Neuronal stem cell (in vitro differentiated cells): ENCODE measurements around the gene TMUB2.
A peak's percentile ranks its signal among the peaks of the same experiment; 100 is the strongest.

Experiments used
- DNase-seq: peaks from one replicate; pipeline ENCODE4 v3.0.0-alpha.2; 2013; ENCODE audit warnings: low spot score
- H2AFZ ChIP-seq: one replicate; pipeline ENCODE4 v1.6.1; 2013; ENCODE audit warnings: mild to moderate bottlenecking, low read length, inconsistent platforms
- H2AK5ac ChIP-seq: 2 replicates; pipeline ENCODE4 v1.6.1; 2013; ENCODE audit warnings: low read depth, mild to moderate bottlenecking, inconsistent platforms, low read length, moderate library complexity, mixed read lengths
- H2BK120ac ChIP-seq: 2 replicates; pipeline ENCODE4 v1.6.1; 2013; ENCODE audit warnings: low read depth, mild to moderate bottlenecking, inconsistent platforms, low read length, moderate library complexity, mixed read lengths
- H2BK12ac ChIP-seq: one replicate; pipeline ENCODE4 v1.6.1; 2013; ENCODE audit warnings: low read length, inconsistent platforms
- H2BK15ac ChIP-seq: 2 replicates; pipeline ENCODE4 v1.6.1; 2013; ENCODE audit warnings: mild to moderate bottlenecking, low read length, inconsistent platforms, mixed read lengths
- H2BK5ac ChIP-seq: one replicate; pipeline ENCODE4 v1.6.1; 2013; ENCODE audit warnings: inconsistent platforms, mild to moderate bottlenecking, low read length, moderate library complexity
- H3K14ac ChIP-seq: one replicate; pipeline ENCODE4 v1.6.1; 2013; ENCODE audit warnings: low read length, inconsistent platforms
- H3K18ac ChIP-seq: 2 replicates; pipeline ENCODE4 v1.6.1; 2013; ENCODE audit warnings: low read length, inconsistent platforms
- H3K23ac ChIP-seq: 2 replicates; pipeline ENCODE4 v1.6.1; 2013; ENCODE audit warnings: low read depth, mild to moderate bottlenecking, mixed read lengths, low read length, inconsistent platforms; ENCODE audit not compliant: poor library complexity
- H3K27ac ChIP-seq: replicated peaks from 3 replicates; pipeline ENCODE4 v1.5.1; 2013; ENCODE audit warnings: low read length, inconsistent platforms
- H3K27me3 ChIP-seq, 3 experiments: 2 replicates each; pipeline ENCODE4 v1.6.1; 2013; ENCODE audit warnings: low read length in 3 of 3, mild to moderate bottlenecking in 2 of 3, inconsistent platforms in 1 of 3, low read depth in 1 of 3, mixed read lengths in 1 of 3, moderate library complexity in 1 of 3; ENCODE audit not compliant: control insufficient read depth in 3 of 3, insufficient read depth in 3 of 3
- H3K36me3 ChIP-seq, 2 donors: replicated peaks in 1 of 2; 2 replicates each; pipeline ENCODE4 v1.6.1; 2013; ENCODE audit warnings: low read length in 2 of 2; ENCODE audit not compliant: control insufficient read depth in 2 of 2, insufficient read depth in 2 of 2
- H3K4ac ChIP-seq: 2 replicates; pipeline ENCODE4 v1.6.1; 2013; ENCODE audit warnings: inconsistent platforms, mild to moderate bottlenecking, low read length, moderate library complexity
- H3K4me1 ChIP-seq, 2 donors: 1 replicate in 1 of 2; 2 replicates in 1 of 2; pipeline ENCODE4 v1.6.1; 2013; ENCODE audit warnings: low read length in 2 of 2, low read depth in 1 of 2; ENCODE audit not compliant: control insufficient read depth in 2 of 2, insufficient read depth in 1 of 2
- H3K4me2 ChIP-seq: one replicate; pipeline ENCODE4 v1.6.1; 2013; ENCODE audit warnings: mild to moderate bottlenecking, low read length, inconsistent platforms; ENCODE audit not compliant: insufficient read depth, poor library complexity, severe bottlenecking
- H3K4me3 ChIP-seq, 2 donors: 2 replicates each; pipeline ENCODE4 v1.5.1; 2013; ENCODE audit warnings: low read length in 2 of 2, mild to moderate bottlenecking in 2 of 2, inconsistent platforms in 1 of 2, moderate library complexity in 1 of 2
- H3K79me1 ChIP-seq: one replicate; pipeline ENCODE4 v1.6.1; 2013; ENCODE audit warnings: low read depth, mild to moderate bottlenecking, inconsistent platforms, low read length, moderate library complexity
- H3K9ac ChIP-seq: one replicate; pipeline ENCODE4 v1.6.1; 2013; ENCODE audit warnings: mild to moderate bottlenecking, low read depth, low read length, inconsistent platforms; ENCODE audit not compliant: poor library complexity
- H3K9me3 ChIP-seq, 2 donors: replicated peaks in 1 of 2; 2 replicates each; pipeline versions ENCODE3 to v1.6.1; 2013; ENCODE audit warnings: low read length in 2 of 2, mild to moderate bottlenecking in 2 of 2, inconsistent platforms in 1 of 2, low read depth in 1 of 2, mixed read lengths in 1 of 2, moderate library complexity in 1 of 2; ENCODE audit not compliant: control insufficient read depth in 2 of 2, insufficient read depth in 1 of 2
- H4K8ac ChIP-seq: one replicate; pipeline ENCODE4 v1.6.1; 2013; ENCODE audit warnings: low read depth, mild to moderate bottlenecking, inconsistent platforms, low read length, moderate library complexity
- H4K91ac ChIP-seq: one replicate; pipeline ENCODE4 v1.6.1; 2013; ENCODE audit warnings: low read length, low read depth, mild to moderate bottlenecking, inconsistent platforms; ENCODE audit not compliant: poor library complexity
- WGBS, 2 donors: extraction: QIAGEN DNeasy Blood & Tissue Kit; methylation state at CpG; one replicate each; pipeline ENCODE4 v1.1.7; 2013; ENCODE audit warnings: missing lambda C conversion rate in 2 of 2, mixed read lengths in 1 of 2; ENCODE audit not compliant: insufficient read length in 2 of 2, insufficient replicate concordance in 1 of 2; ENCODE audit errors: extremely low coverage in 2 of 2; 5-methylcytosine and 5-hydroxymethylcytosine counted together

TMUB2 gene

GRCh38 chr17:44212507-44213402, 26.0 kb downstream of the TMUB2 start:
- no peak overlapping the region for H4K91ac ChIP-seq
- peaks cover 0 to 1% of the 10 kb centered on the region in 2 donors for H3K9me3 ChIP-seq
- peaks cover 11% of the 10 kb centered on the region for H3K79me1 ChIP-seq
- WGBS, 2 donors = no CpG with 5 or more reads among the region's 31 CpGs
- H3K4me2 ChIP-seq = no peak overlapping the region
- DNase-seq = no peak
- peaks cover 4 to 5% of the 10 kb centered on the region in 2 donors for H3K4me1 ChIP-seq
- no peak overlapping the region for H2BK15ac ChIP-seq
- no peak overlapping the region for H2BK12ac ChIP-seq
- no peak overlapping the region for H3K4me3 ChIP-seq
- H3K14ac ChIP-seq = no peak overlapping the region
- peaks cover 57 to 97% of the 10 kb centered on the region in 2 donors for H3K36me3 ChIP-seq
- H2BK5ac ChIP-seq = no peak overlapping the region
- H3K27me3 ChIP-seq = no peaks in the 10 kb centered on the region
- H2BK120ac ChIP-seq = no peak overlapping the region
- no peak overlapping the region for H3K4ac ChIP-seq
- H2AK5ac ChIP-seq = no peak overlapping the region
- H3K27ac ChIP-seq = no peak overlapping the region
- no peak overlapping the region for H4K8ac ChIP-seq
- H2AFZ ChIP-seq = no peak overlapping the region
- H3K23ac ChIP-seq = peak overlapping the region; percentile 61
- H3K18ac ChIP-seq = no peak overlapping the region
- peak overlapping the region; percentile 65 for H3K9ac ChIP-seq

GRCh38 chr17:44213403-44214229, 26.8 kb downstream of the TMUB2 start:
- no peaks in the 10 kb centered on the region for H3K27me3 ChIP-seq
- no peak overlapping the region for H3K27ac ChIP-seq
- H2BK5ac ChIP-seq = no peak overlapping the region
- H3K14ac ChIP-seq = no peak overlapping the region
- no peak overlapping the region for H2AK5ac ChIP-seq
- no peak overlapping the region for H3K18ac ChIP-seq
- peaks cover 5 to 8% of the 10 kb centered on the region in 2 donors for H3K4me1 ChIP-seq
- H3K9ac ChIP-seq = no peak overlapping the region
- H4K8ac ChIP-seq = no peak overlapping the region
- H3K79me1 ChIP-seq = peaks cover 11% of the 10 kb centered on the region
- H3K4me3 ChIP-seq = no peak overlapping the region
- no peak overlapping the region for H2BK15ac ChIP-seq
- H2BK120ac ChIP-seq = no peak overlapping the region
- no CpG with 5 or more reads among the region's 15 CpGs for WGBS, 2 donors
- H3K4ac ChIP-seq = no peak overlapping the region
- H3K4me2 ChIP-seq = no peak overlapping the region
- no peak overlapping the region for H4K91ac ChIP-seq
- no peak for DNase-seq
- no peaks in the 10 kb centered on the region for H3K9me3 ChIP-seq
- no peak overlapping the region for H3K23ac ChIP-seq
- H2BK12ac ChIP-seq = no peak overlapping the region
- H2AFZ ChIP-seq = no peak overlapping the region
- H3K36me3 ChIP-seq = peaks cover 52 to 90% of the 10 kb centered on the region in 2 donors

GRCh38 chr17:44214230-44214494, 27.4 kb downstream of the TMUB2 start:
- Histone ChIP-seq H3K9ac (no peak overlapping the region), H3K27me3 (no peaks in the 10 kb centered on the region), H4K8ac (no peak overlapping the region), H2BK120ac (no peak overlapping the region), H3K36me3 (peaks cover 48 to 84% of the 10 kb centered on the region in 2 donors), H2AK5ac (no peak overlapping the region), H3K18ac (no peak overlapping the region), H3K23ac (no peak overlapping the region), H2BK15ac (no peak overlapping the region), H3K14ac (no peak overlapping the region), H3K79me1 (peaks cover 11% of the 10 kb centered on the region), H2BK12ac (no peak overlapping the region), H3K4ac (no peak overlapping the region), H3K4me2 (no peak overlapping the region), H4K91ac (no peak overlapping the region), H2BK5ac (no peak overlapping the region), H3K27ac (no peak overlapping the region), H3K9me3 (no peaks in the 10 kb centered on the region), H2AFZ (no peak overlapping the region), H3K4me1 (peaks cover 5 to 8% of the 10 kb centered on the region in 2 donors), H3K4me3 (no peak overlapping the region)
- no CpG with 5 or more reads among the region's 1 CpG for WGBS, 2 donors
- DNase-seq = no peak

- H2BK12ac ChIP-seq = no peak overlapping the region
- no peak overlapping the region for H3K18ac ChIP-seq
- H3K23ac ChIP-seq = no peak overlapping the region
- H3K27me3 ChIP-seq = no peaks in the 10 kb centered on the region
- no peak overlapping the region for H3K4me2 ChIP-seq
- H3K9me3 ChIP-seq = no peaks in the 10 kb centered on the region
- H3K79me1 ChIP-seq = peaks cover 9% of the 10 kb centered on the region
- H4K8ac ChIP-seq = no peak overlapping the region
- no peak overlapping the region for H2AK5ac ChIP-seq
- no peak overlapping the region for H3K4me3 ChIP-seq
- H4K91ac ChIP-seq = no peak overlapping the region
- H2BK120ac ChIP-seq = no peak overlapping the region
- H3K4ac ChIP-seq = no peak overlapping the region
- H3K9ac ChIP-seq = no peak overlapping the region
- WGBS, 2 donors = no CpG with 5 or more reads among the region's 6 CpGs
- H3K14ac ChIP-seq = no peak overlapping the region
- no peak for DNase-seq
- H2BK15ac ChIP-seq = no peak overlapping the region
- peaks cover 5 to 8% of the 10 kb centered on the region in 2 donors for H3K4me1 ChIP-seq
- no peak overlapping the region for H3K27ac ChIP-seq
- no peak overlapping the region for H2AFZ ChIP-seq
- H3K36me3 ChIP-seq = peaks cover 41 to 77% of the 10 kb centered on the region in 2 donors
- no peak overlapping the region for H2BK5ac ChIP-seq
Measured at GRCh38 chr17:44214896-44215295, 28.1 kb downstream of the TMUB2 start.
